Upper lobe of left lung (tissue), 4 donors: ENCODE data around the gene AP3D1.

ENCODE experiments used
- CTCF ChIP-seq, 6 experiments: fragments of 450-650 bp in 4 of 6; fragments of 200-600 bp in 2 of 6; sonication (generic) in 2 of 6; IDR thresholded peaks; one replicate each; pipeline ENCODE4 v1.5.1; 2016 to 2019; ENCODE audit warnings: antibody characterized with exemption in 6 of 6
- POLR2A ChIP-seq, 4 donors: fragments of 450-650 bp; IDR thresholded peaks; one replicate each; pipeline ENCODE4 v1.5.1; 2016 to 2017; ENCODE audit warnings: antibody characterized with exemption in 4 of 4, mild to moderate bottlenecking in 2 of 4

GRCh38 chr19:2180881-2181632 is 29.7 kb upstream of the AP3D1 start:
- no peak for TF ChIP-seq CTCF (IDR thresholded peaks at IDR 0.05)
- TF ChIP-seq POLR2A (IDR thresholded peaks at IDR 0.05) = no peak
